H1 (cell line): ENCODE measurements around the gene UMOD. TPM values are rescaled to one million over a fixed set of nuclear protein-coding genes. Genes with fewer than 3 reads are reported as not detected.

Experiments
- NRF1 ChIP-seq: IDR thresholded peaks from 2 replicates; pipeline ENCODE4 v1.6.1; 2011; ENCODE audit warnings: mild to moderate bottlenecking, low read depth, low read length, improper control_type of control experiment
- polyA plus RNA-seq, 7 experiments: library from polyadenylated mRNA; depleted of rRNA in 3 of 7; stranded (reverse) in 5 of 7; unstranded in 2 of 7; fragments of >200 nt in 5 of 7; fragments of 200-250 nt in 2 of 7; gene quantifications; 1 replicate in 5 of 7; 2 replicates in 1 of 7; 4 replicates in 1 of 7; pipeline versions ENCODE4 v1.2.1 to v1.2.3, GENCODE V29; 2011 to 2013; ENCODE audit warnings: missing spikeins in 2 of 7, mixed read lengths in 2 of 7
- total RNA-seq: library from RNA; stranded (reverse); fragmentation: NEBNext Ultra II Directional; extraction: Animal tissue kit (Norgen Biotek cat#: 25700); gene quantifications from 2 replicates; pipeline ENCODE4 v1.2.1, GENCODE V29; 2021

UMOD gene
- total and polyA plus RNA-seq, 2 of the 8 experiments (the other 6 are each of a cell fraction or from before 2014, with no cell fraction given): not detected

DNA sequence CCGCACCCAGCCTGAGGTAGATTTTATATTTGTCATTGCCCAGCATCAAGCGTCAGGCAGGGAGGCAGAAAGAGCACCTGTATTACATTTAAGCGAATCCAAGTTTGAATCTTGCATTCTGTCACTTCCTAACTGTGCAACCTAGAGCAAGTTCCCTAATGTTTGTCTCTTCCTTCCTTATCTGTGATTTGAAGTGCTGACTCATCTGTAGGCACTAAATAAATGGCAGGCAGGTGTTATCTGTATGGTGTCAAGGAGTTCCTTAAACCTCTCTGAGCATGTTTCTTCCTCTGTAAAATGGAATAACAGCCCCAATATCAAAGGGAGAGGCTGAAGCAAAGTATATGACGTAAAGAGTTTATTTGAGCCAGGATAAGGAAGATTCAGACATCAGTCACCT is 49.5 kb downstream of the UMOD start (continued):
- no peak for TF ChIP-seq NRF1
